Esophagus squamous epithelium (tissue), 5 donors: ENCODE data around the gene REG3A. TPM values are rescaled to one million over a fixed set of nuclear protein-coding genes. Genes with fewer than 3 reads are reported as not detected.

Experiments
- DNase-seq: peaks from one replicate; lab custom pipeline; 2025; lab: John Stamatoyannopoulos, UW
- H3K27ac ChIP-seq, 4 donors: fragments of 200-600 bp; sonication (generic); one replicate each; pipeline ENCODE4 v1.5.1; 2016 to 2019; ENCODE audit warnings: mild to moderate bottlenecking in 1 of 4
- H3K27me3 ChIP-seq, 4 donors: fragments of 200-600 bp; sonication (generic); 1 replicate in 3 of 4; 2 replicates in 1 of 4; pipeline versions ENCODE4 v1.5.1 to v1.6.0; 2017 to 2021; ENCODE audit warnings: antibody characterized with exemption in 1 of 4
- H3K36me3 ChIP-seq, 3 donors: fragments of 200-600 bp; sonication (generic); one replicate each; pipeline ENCODE4 v1.5.1; 2016 to 2019
- H3K4me1 ChIP-seq, 3 donors: fragments of 200-600 bp; sonication (generic); one replicate each; pipeline ENCODE4 v1.5.1; 2017 to 2019
- H3K4me3 ChIP-seq, 4 donors: fragments of 200-600 bp; sonication (generic); 1 replicate in 3 of 4; 2 replicates in 1 of 4; pipeline ENCODE4 v1.5.1; 2016 to 2019; ENCODE audit warnings: mild to moderate bottlenecking in 2 of 4, moderate library complexity in 1 of 4
- H3K9me3 ChIP-seq, 3 donors: fragments of 200-600 bp; sonication (generic); one replicate each; pipeline ENCODE4 v1.5.1; 2016 to 2019
- POLR2A ChIP-seq, 4 donors: fragments of 450-650 bp; IDR thresholded peaks; one replicate each; pipeline ENCODE4 v1.6.1; 2017; ENCODE audit warnings: antibody characterized with exemption in 4 of 4, mild to moderate bottlenecking in 4 of 4, moderate library complexity in 3 of 4
- WGBS, 2 donors: methylation state at CpG; one replicate each; pipeline ENCODE4 v1.1.5; 2018; 5-methylcytosine and 5-hydroxymethylcytosine counted together
- intact Hi-C: fragments of 100-400 bp; cut with DNase I; formaldehyde crosslinking; loops from one replicate; pipeline ENCODE4 v1.15.0; 2022
- total RNA-seq, 4 donors: library from RNA; depleted of rRNA; stranded (reverse); fragments of >200 nt; gene quantifications; one replicate each; pipeline ENCODE4 v1.1.0, GENCODE V29; 2016
- TF ChIP-seq, protein P1 (sequence below), 6 experiments: fragments of 450-650 bp in 4 of 6; fragments of 200-600 bp in 2 of 6; sonication (generic) in 2 of 6; IDR thresholded peaks; one replicate each; pipeline ENCODE4 v1.5.1; 2016 to 2019; ENCODE audit warnings: antibody characterized with exemption in 6 of 6, mild to moderate bottlenecking in 4 of 6, moderate library complexity in 4 of 6
- donor health status: DM: yes; HTN: yes; CAD: no.

REG3A gene
- total RNA-seq, 4 donors from 2014 or later: not detected

DNA sequence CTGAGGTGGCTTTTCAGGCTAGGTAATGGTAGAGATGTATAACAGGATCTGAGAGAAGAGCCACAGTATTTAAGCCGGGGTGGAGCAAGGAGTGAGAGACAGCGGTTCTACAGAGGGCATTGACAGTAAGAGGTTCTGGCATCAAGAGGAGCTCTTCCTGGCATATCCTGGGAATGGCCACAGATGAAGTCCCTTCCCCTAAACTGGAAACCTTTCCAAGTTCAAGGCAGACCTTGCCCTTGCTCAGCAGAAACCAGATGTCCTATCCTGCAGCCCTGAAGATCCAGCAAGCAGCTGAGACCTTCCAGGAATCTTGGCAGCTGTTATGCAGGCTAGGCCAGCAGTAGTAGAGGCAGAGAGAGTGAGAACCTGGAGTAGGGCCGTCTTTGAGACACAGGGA is 21.2 kb downstream of the REG3A start:
- WGBS, 2 donors: 69 to 76% methylated on average over 1 to 3 of the region's 3 CpGs

DNA sequence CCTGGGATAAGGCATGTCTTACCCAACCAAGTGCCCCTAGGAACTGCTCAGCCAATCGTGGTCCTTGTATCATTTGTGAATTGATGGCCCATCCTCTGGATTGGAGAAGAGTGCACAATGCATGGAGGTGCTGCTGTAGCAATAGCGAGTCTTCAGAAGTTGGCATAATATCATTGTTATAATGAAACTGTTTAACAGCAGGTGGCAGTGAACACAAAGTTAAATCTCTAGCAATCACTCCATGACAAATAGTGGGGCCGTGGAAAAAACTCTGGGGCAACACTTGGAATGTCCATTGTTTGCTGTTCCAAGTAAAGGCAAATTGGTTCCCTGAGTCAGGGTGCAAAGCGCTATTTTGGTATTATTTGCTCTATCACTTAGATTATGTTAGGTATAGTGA is 27.9 kb downstream of the REG3A start:
- 52 to 64% methylated on average over 4 of the region's 4 CpGs for WGBS, 2 donors
- no peaks in the 10 kb centered on the region for H3K27me3 ChIP-seq
- H3K36me3 ChIP-seq: no peaks in the 10 kb centered on the region
- TF ChIP-seq, protein P1, sequence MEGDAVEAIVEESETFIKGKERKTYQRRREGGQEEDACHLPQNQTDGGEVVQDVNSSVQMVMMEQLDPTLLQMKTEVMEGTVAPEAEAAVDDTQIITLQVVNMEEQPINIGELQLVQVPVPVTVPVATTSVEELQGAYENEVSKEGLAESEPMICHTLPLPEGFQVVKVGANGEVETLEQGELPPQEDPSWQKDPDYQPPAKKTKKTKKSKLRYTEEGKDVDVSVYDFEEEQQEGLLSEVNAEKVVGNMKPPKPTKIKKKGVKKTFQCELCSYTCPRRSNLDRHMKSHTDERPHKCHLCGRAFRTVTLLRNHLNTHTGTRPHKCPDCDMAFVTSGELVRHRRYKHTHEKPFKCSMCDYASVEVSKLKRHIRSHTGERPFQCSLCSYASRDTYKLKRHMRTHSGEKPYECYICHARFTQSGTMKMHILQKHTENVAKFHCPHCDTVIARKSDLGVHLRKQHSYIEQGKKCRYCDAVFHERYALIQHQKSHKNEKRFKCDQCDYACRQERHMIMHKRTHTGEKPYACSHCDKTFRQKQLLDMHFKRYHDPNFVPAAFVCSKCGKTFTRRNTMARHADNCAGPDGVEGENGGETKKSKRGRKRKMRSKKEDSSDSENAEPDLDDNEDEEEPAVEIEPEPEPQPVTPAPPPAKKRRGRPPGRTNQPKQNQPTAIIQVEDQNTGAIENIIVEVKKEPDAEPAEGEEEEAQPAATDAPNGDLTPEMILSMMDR (IDR thresholded peaks at IDR 0.05): peak in 1 of 6 experiments; percentile 4
- no peak for TF ChIP-seq POLR2A (IDR thresholded peaks at IDR 0.05)
- no peaks in the 10 kb centered on the region for H3K4me1 ChIP-seq
- peaks cover 0 to 11% (median 0%) of the 10 kb centered on the region in 3 donors for H3K9me3 ChIP-seq
- DNase-seq: no peak
- intact Hi-C loops: no loop called here
- H3K4me3 ChIP-seq: no peak overlapping the region
- H3K27ac ChIP-seq: no peak overlapping the region

More for the DNA sequence above, 21.2 kb downstream of the REG3A start:
- Histone ChIP-seq H3K36me3 (no peaks in the 10 kb centered on the region), H3K27me3 (no peaks in the 10 kb centered on the region), H3K4me3 (no peak overlapping the region), H3K27ac (no peak overlapping the region), H3K9me3 (peaks cover 0 to 6% (median 0%) of the 10 kb centered on the region in 3 donors), H3K4me1 (no peaks in the 10 kb centered on the region)
- no peak for DNase-seq
- TF ChIP-seq, protein P1 (IDR thresholded peaks at IDR 0.05): no peak
- no peak for TF ChIP-seq POLR2A (IDR thresholded peaks at IDR 0.05)
- intact Hi-C loops: no loop called here

DNA sequence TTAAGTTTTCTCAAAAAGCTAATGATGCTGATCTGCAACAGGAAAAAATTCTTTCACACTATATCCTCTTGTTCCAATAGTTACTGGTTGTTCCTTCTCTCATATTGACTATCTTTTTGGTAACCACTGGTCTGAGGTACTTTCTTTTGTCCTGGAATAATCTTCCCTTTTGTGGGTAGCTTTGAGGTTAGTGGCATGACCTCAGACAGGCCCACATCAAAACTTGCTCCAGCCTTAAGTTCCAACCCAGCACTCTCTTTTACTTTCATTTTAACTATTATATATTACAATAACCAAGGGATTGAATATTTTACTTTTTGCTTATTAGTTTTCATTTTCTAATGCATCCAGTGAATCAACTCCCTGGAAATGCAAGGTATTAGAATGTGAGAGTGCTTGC is 29.7 kb downstream of the REG3A start:
- TF ChIP-seq, protein P1 (IDR thresholded peaks at IDR 0.05): no peak
- no peak for TF ChIP-seq POLR2A (IDR thresholded peaks at IDR 0.05)
- no peaks in the 10 kb centered on the region for H3K4me1 ChIP-seq
- no peak for DNase-seq
- intact Hi-C loops: no loop called here
- H3K27me3 ChIP-seq: no peaks in the 10 kb centered on the region
- H3K9me3 ChIP-seq: peaks cover 0 to 6% (median 0%) of the 10 kb centered on the region in 3 donors
- H3K27ac ChIP-seq: no peak overlapping the region
- no peak overlapping the region for H3K4me3 ChIP-seq
- H3K36me3 ChIP-seq: no peaks in the 10 kb centered on the region

DNA sequence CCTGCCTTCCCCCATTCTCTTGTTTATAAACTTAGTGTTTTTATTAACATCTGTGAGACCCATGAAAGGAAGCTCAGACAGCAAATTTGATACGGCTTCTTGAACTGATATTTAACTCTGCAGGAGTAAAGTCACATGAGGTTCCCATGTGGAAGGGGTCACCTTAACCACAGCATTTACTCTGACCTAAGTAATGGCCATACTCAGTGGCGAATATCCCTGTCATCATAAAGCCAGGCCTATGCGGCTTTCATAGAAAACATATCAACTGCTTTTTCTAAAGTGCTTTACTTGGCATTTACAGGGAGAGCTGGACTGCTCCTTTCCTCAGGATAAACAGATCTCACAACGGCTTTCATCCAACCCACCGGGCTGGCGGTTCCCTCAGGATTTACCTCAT is 30.3 kb downstream of the REG3A start:
- WGBS, 2 donors: 73 to 75% methylated on average over 6 of the region's 6 CpGs
- Histone ChIP-seq H3K36me3 (no peaks in the 10 kb centered on the region), H3K27ac (no peak overlapping the region), H3K4me1 (no peaks in the 10 kb centered on the region), H3K4me3 (no peak overlapping the region), H3K9me3 (peaks cover 0 to 6% (median 0%) of the 10 kb centered on the region in 3 donors), H3K27me3 (no peaks in the 10 kb centered on the region)
- no peak for TF ChIP-seq POLR2A (IDR thresholded peaks at IDR 0.05)
- TF ChIP-seq, protein P1 (IDR thresholded peaks at IDR 0.05): no peak
- DNase-seq: no peak
- intact Hi-C loops: no loop called here

DNA sequence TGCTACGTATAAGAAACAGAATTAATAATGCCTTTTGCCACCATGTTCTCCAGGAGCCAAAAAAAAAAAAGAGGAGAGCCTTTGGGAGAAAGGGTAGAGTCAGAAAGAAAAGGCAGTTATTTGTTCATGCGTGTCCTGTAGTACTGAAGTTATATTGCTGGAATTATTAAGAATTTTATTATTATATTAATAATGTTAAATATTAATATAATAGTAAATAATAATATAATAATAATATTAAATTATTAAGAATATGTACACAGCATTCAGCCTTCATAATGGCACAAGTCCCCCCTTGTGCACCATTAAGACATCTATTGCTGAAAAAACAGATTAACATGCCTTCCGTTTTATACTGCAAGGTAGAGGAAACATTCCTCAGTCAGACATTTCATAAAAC is 31.1 kb downstream of the REG3A start:
- 78 to 83% methylated on average over 3 of the region's 3 CpGs for WGBS, 2 donors
- H3K36me3 ChIP-seq: no peaks in the 10 kb centered on the region
- no peaks in the 10 kb centered on the region for H3K27me3 ChIP-seq
- no peak for DNase-seq
- H3K4me1 ChIP-seq: no peaks in the 10 kb centered on the region
- H3K9me3 ChIP-seq: peaks cover 0 to 6% (median 0%) of the 10 kb centered on the region in 3 donors
- TF ChIP-seq POLR2A (IDR thresholded peaks at IDR 0.05): no peak
- TF ChIP-seq, protein P1 (IDR thresholded peaks at IDR 0.05): no peak
- no peak overlapping the region for H3K4me3 ChIP-seq
- no peak overlapping the region for H3K27ac ChIP-seq
- intact Hi-C loops: no loop called here
